ENCODE data around the gene IQCC. TPM values are rescaled to one million over a fixed set of nuclear protein-coding genes. Genes with fewer than 3 reads are reported as not detected.

Gene IQCC
- total RNA-seq, 1 donor from 2014 or later = 3.1 TPM

DNA sequence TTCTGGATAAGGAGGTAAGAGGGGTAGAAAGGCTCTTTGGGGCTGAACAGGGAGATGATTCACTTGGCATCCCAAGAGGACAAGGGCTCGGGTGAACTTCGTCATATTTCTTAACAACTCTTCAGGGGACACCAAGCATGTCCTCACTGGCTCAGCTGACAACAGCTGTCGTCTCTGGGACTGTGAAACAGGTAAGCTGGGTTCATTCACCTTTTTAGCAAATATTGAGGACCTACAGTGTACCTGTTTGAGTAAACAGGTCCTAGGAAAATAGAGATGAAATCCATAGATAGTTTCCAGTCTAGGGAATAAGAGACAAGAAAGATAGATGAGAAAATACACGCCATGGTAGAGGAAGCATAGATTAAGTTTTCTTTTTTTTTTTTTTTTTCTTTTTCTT is 18.8 kb downstream of the IQCC start:
- no peak for DNase-seq (ENCODE audit: extremely low spot score, unreplicated experiment)
- peaks cover 24% of the 10 kb centered on the region for H3K4me1 Mint-ChIP-seq (ENCODE audit: unreplicated experiment)
- H3K4me3 Mint-ChIP-seq (ENCODE audit: unreplicated experiment) = peak overlapping the region; percentile 95
- peaks cover 31% of the 10 kb centered on the region for H3K36me3 Mint-ChIP-seq (ENCODE audit: unreplicated experiment)
- no peaks in the 10 kb centered on the region for H3K27me3 Mint-ChIP-seq (ENCODE audit: unreplicated experiment)
- H3K9me3 Mint-ChIP-seq (ENCODE audit: unreplicated experiment) = no peaks in the 10 kb centered on the region
- peak overlapping the region; percentile 47 for H3K27ac Mint-ChIP-seq (ENCODE audit: unreplicated experiment)
- TF ChIP-seq, protein P1, sequence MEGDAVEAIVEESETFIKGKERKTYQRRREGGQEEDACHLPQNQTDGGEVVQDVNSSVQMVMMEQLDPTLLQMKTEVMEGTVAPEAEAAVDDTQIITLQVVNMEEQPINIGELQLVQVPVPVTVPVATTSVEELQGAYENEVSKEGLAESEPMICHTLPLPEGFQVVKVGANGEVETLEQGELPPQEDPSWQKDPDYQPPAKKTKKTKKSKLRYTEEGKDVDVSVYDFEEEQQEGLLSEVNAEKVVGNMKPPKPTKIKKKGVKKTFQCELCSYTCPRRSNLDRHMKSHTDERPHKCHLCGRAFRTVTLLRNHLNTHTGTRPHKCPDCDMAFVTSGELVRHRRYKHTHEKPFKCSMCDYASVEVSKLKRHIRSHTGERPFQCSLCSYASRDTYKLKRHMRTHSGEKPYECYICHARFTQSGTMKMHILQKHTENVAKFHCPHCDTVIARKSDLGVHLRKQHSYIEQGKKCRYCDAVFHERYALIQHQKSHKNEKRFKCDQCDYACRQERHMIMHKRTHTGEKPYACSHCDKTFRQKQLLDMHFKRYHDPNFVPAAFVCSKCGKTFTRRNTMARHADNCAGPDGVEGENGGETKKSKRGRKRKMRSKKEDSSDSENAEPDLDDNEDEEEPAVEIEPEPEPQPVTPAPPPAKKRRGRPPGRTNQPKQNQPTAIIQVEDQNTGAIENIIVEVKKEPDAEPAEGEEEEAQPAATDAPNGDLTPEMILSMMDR (IDR thresholded peaks at IDR 0.05) = no peak

DNA sequence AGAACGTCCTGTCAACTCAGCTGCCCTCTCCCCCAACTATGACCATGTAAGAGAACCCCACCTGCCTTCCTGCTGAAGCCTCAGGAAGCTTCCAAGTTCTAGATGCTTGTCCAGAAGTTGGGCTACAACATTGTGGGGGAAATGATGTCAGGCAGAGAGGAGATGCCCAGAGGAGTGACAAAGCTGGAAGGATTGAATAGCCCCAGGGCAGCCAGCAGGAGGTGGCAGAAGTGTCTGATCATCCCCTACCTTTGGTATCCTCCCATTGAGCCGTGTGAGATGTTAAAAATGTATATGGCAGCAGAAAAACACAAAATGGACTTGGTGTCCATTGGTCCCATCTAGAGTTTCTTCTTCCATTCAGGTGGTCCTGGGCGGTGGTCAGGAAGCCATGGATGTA is 23.3 kb downstream of the IQCC start:
- Mint-ChIP-seq H3K4me1 (ENCODE audit: unreplicated experiment) (peaks cover 4% of the 10 kb centered on the region), H3K27me3 (ENCODE audit: unreplicated experiment) (no peaks in the 10 kb centered on the region), H3K36me3 (ENCODE audit: unreplicated experiment) (peaks cover 37% of the 10 kb centered on the region), H3K9me3 (ENCODE audit: unreplicated experiment) (no peaks in the 10 kb centered on the region), H3K4me3 (ENCODE audit: unreplicated experiment) (no peak overlapping the region), H3K27ac (ENCODE audit: unreplicated experiment) (no peak overlapping the region)
- no peak for DNase-seq (ENCODE audit: extremely low spot score, unreplicated experiment)
- TF ChIP-seq, protein P1 (IDR thresholded peaks at IDR 0.05) = no peak

DNA sequence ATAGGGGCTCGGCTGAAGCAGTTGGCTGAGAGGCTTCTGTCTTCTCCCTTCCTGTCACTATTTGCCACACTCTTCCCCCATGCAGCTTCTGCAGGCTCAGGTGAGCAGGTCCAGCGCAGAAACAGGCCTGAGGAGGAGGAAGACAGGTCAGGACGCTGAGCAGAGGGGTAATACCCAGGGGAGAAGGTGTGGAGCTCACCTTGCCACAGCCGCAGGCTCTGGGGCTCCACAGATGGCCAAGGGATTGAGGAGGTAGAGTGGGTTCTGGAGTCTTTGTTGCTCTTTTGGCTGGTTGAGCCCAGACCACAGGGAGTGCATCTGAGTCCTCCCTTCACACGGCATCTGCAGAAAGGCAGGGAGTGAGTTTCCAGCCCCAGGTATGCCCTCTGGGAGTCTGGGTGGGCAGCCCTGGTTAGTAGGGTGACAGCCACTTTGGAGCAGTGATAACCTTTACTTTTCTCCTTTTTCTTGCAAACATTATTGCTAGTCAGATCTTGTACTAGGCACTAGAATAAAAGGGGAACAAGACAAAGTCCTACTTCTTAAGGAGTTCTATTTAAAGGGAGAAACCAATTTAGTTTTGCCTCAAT is 26.5 kb downstream of the IQCC start:
- Mint-ChIP-seq H3K4me3 (ENCODE audit: unreplicated experiment) (no peak overlapping the region), H3K27ac (ENCODE audit: unreplicated experiment) (no peak overlapping the region), H3K9me3 (ENCODE audit: unreplicated experiment) (no peaks in the 10 kb centered on the region), H3K36me3 (ENCODE audit: unreplicated experiment) (peaks cover 24% of the 10 kb centered on the region), H3K27me3 (ENCODE audit: unreplicated experiment) (no peaks in the 10 kb centered on the region), H3K4me1 (ENCODE audit: unreplicated experiment) (peaks cover 10% of the 10 kb centered on the region)
- no peak for DNase-seq (ENCODE audit: extremely low spot score, unreplicated experiment)
- TF ChIP-seq, protein P1 (IDR thresholded peaks at IDR 0.05) = no peak

DNA sequence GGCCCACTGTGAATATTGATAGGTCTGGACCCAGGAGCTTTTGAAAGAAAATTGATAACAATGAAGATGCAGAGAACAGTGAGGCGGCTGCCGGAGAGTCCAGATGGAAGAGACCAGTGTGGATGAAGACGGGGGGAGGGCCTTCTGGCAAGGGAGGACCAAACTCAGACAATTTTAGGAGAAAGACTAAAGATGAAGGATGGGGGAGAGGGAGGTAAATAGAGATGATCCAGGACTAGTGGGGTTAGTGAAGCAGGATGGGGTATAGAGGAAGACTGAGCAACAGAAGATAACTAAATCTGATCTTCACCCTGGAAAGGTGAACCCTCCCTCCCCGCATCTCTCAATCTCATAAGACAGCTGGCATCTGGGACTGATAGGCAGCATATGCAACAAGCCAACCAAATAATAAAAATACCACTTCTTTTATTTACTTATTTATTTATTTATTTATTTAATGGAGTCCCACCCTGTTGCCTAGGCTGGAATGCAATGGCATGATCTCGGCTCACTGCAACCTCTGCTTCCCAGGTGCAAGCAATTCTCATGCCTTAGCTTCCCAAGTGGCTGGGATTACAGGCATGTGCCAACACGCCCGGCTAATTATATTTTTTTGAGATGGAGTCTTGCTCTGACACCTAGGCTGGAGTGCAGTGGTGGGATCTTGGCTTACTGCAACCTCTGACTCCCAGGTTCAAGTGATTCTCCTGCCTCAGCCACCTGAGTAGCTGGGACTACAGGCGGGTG is 27.3 kb downstream of the IQCC start:
- no peak overlapping the region for H3K4me3 Mint-ChIP-seq (ENCODE audit: unreplicated experiment)

DNA sequence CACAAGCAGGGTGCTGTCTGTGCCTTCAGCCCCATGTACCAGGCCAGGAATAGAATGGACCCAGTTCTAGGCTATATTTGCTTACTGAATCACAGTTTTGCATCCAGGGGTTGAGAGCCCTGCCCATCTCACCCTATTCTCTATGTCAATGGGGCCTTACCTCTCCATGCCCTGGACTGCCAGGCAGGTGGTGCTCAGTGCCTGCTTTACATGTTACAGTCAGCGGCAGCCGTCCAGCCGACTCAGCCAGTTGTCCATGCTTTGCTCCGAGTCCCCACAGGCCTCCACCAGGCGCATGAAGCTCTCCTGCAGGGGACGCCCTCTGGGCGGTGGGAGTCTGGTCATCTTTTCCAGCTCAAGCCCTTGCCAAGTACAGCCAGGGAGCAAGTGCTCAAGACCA is 29.3 kb downstream of the IQCC start:
- Mint-ChIP-seq H3K9me3 (ENCODE audit: unreplicated experiment) (no peaks in the 10 kb centered on the region), H3K27ac (ENCODE audit: unreplicated experiment) (no peak overlapping the region), H3K4me3 (ENCODE audit: unreplicated experiment) (no peak overlapping the region), H3K27me3 (ENCODE audit: unreplicated experiment) (no peaks in the 10 kb centered on the region), H3K4me1 (ENCODE audit: unreplicated experiment) (peaks cover 10% of the 10 kb centered on the region), H3K36me3 (ENCODE audit: unreplicated experiment) (peaks cover 7% of the 10 kb centered on the region)
- TF ChIP-seq, protein P1 (IDR thresholded peaks at IDR 0.05) = no peak
- DNase-seq (ENCODE audit: extremely low spot score, unreplicated experiment) = no peak

More for the DNA sequence above, 27.3 kb downstream of the IQCC start:
- TF ChIP-seq, protein P1 (IDR thresholded peaks at IDR 0.05) = no peak
- peaks cover 10% of the 10 kb centered on the region for H3K4me1 Mint-ChIP-seq (ENCODE audit: unreplicated experiment)
- no peaks in the 10 kb centered on the region for H3K9me3 Mint-ChIP-seq (ENCODE audit: unreplicated experiment)
- H3K27me3 Mint-ChIP-seq (ENCODE audit: unreplicated experiment) = no peaks in the 10 kb centered on the region
- no peak for DNase-seq (ENCODE audit: extremely low spot score, unreplicated experiment)
- no peak overlapping the region for H3K27ac Mint-ChIP-seq (ENCODE audit: unreplicated experiment)
- H3K36me3 Mint-ChIP-seq (ENCODE audit: unreplicated experiment) = peaks cover 19% of the 10 kb centered on the region
